CD4-positive, alpha-beta T cell treated with Interleukin-21 for 1 hour (primary cell): ENCODE data around the gene ANAPC1.
"Not testable (repeated sequence)": the region's sequence is repeated elsewhere in the genome, so short reads cannot be mapped to it uniquely, and the experiment has no call there.

Experiments used
- DNase-seq: peaks from one replicate; pipeline ENCODE4 v3.0.0-alpha.2; 2020

The ANAPC1 gene

GRCh38 chr2:111883661-111884591, at the start of gene ANAPC1:
Gene ANAPC1, minus strand, starts transcription at chr2:111884193. Its CDS starts 3,368 bp downstream, at chr2:111880825.
- DNase-seq: peak; percentile 83

GRCh38 chr2:111932841-111933291, 48.9 kb upstream of the ANAPC1 start:
- DNase-seq: no peak

GRCh38 chr2:111930875-111931274, 46.9 kb upstream of the ANAPC1 start:
- DNase-seq: no peak

GRCh38 chr2:111930409-111930808, 46.4 kb upstream of the ANAPC1 start:
- DNase-seq: no peak

GRCh38 chr2:111927723-111928122, 43.7 kb upstream of the ANAPC1 start:
- DNase-seq: no peak

GRCh38 chr2:111924617-111925107, 40.7 kb upstream of the ANAPC1 start:
- no peak for DNase-seq

- no peak for DNase-seq
Measured at GRCh38 chr2:111923276-111923804, 39.3 kb upstream of the ANAPC1 start.

GRCh38 chr2:111919794-111920608, 36.0 kb upstream of the ANAPC1 start:
- DNase-seq: no peak

- DNase-seq: no peak
Measured at GRCh38 chr2:111919365-111919764, 35.4 kb upstream of the ANAPC1 start.

- DNase-seq: no peak
Measured at GRCh38 chr2:111918383-111918806, 34.4 kb upstream of the ANAPC1 start.

GRCh38 chr2:111917106-111917505, 33.1 kb upstream of the ANAPC1 start:
- DNase-seq: no peak

- no peak for DNase-seq
Measured at GRCh38 chr2:111912547-111912946, 28.6 kb upstream of the ANAPC1 start.

GRCh38 chr2:111911295-111911977, 27.4 kb upstream of the ANAPC1 start:
- not testable (repeated sequence) for DNase-seq

GRCh38 chr2:111910609-111911277, 26.8 kb upstream of the ANAPC1 start:
- DNase-seq: no peak

- DNase-seq: not testable (repeated sequence)
Measured at GRCh38 chr2:111909997-111910396, 26.0 kb upstream of the ANAPC1 start.

GRCh38 chr2:111909079-111909478, 25.1 kb upstream of the ANAPC1 start:
- DNase-seq: no peak

GRCh38 chr2:111908578-111908977, 24.6 kb upstream of the ANAPC1 start:
- no peak for DNase-seq

- no peak for DNase-seq
Measured at GRCh38 chr2:111905990-111906735, 22.2 kb upstream of the ANAPC1 start.

GRCh38 chr2:111905475-111905869, 21.5 kb upstream of the ANAPC1 start:
- DNase-seq: not testable (repeated sequence)

- no peak for DNase-seq
Measured at GRCh38 chr2:111904726-111905474, 20.9 kb upstream of the ANAPC1 start.
